Natural killer cell (primary cell): ENCODE data around the gene ARID2. TPM values are rescaled to one million over a fixed set of nuclear protein-coding genes. Genes with fewer than 3 reads are reported as not detected.
A peak's percentile ranks its signal among the peaks of the same experiment; 100 is the strongest.

Experiments
- ATAC-seq, 3 donors: fragments of 150-1000 bp in 2 of 3; fragments of 200-7000 bp in 1 of 3; cut with Tn5 transposase; 1 replicate in 1 of 3; 2 replicates in 2 of 3; pipeline ENCODE4 v1.10.0; 2021; ENCODE audit warnings: mild to moderate bottlenecking in 2 of 3, moderate library complexity in 2 of 3
- DNase-seq, 2 donors: peaks; one replicate each; pipeline versions ENCODE4 v3.0.0 to v3.0.0-alpha.2; 2013 to 2021; ENCODE audit warnings: mixed read lengths in 1 of 2
- H3K27ac ChIP-seq: one replicate; pipeline ENCODE4 v1.5.1; 2013; ENCODE audit warnings: mild to moderate bottlenecking, low read length
- H3K27me3 ChIP-seq: one replicate; pipeline ENCODE4 v1.6.1; 2013; ENCODE audit warnings: low read length; ENCODE audit not compliant: control insufficient read depth, insufficient read depth
- H3K36me3 ChIP-seq: one replicate; pipeline ENCODE4 v1.6.1; 2013; ENCODE audit warnings: low read length; ENCODE audit not compliant: control insufficient read depth, insufficient read depth
- H3K4me1 ChIP-seq: one replicate; pipeline ENCODE4 v1.6.1; 2013; ENCODE audit warnings: low read length; ENCODE audit not compliant: control insufficient read depth, insufficient read depth
- H3K4me3 ChIP-seq: one replicate; pipeline ENCODE4 v1.5.1; 2013; ENCODE audit warnings: low read length
- H3K9me3 ChIP-seq: one replicate; pipeline ENCODE4 v1.6.1; 2013; ENCODE audit warnings: low read length; ENCODE audit not compliant: control insufficient read depth, insufficient read depth
- H3K27ac Mint-ChIP-seq, 2 donors: one replicate each; pipeline ENCODE4 v1.8.0; 2022; ENCODE audit warnings: mild to moderate bottlenecking in 2 of 2, mixed read lengths in 2 of 2, moderate library complexity in 1 of 2
- H3K27me3 Mint-ChIP-seq, 2 donors: one replicate each; pipeline ENCODE4 v1.8.0; 2022; ENCODE audit warnings: low read depth in 2 of 2, mixed read lengths in 2 of 2
- H3K36me3 Mint-ChIP-seq: one replicate; pipeline ENCODE4 v1.8.0; 2022; ENCODE audit warnings: mixed read lengths
- H3K4me1 Mint-ChIP-seq, 2 donors: one replicate each; pipeline ENCODE4 v1.8.0; 2022; ENCODE audit warnings: mixed read lengths in 2 of 2
- H3K4me3 Mint-ChIP-seq: one replicate; pipeline ENCODE4 v1.8.0; 2022; ENCODE audit warnings: mild to moderate bottlenecking, moderate library complexity, mixed read lengths
- H3K9me3 Mint-ChIP-seq, 2 donors: one replicate each; pipeline ENCODE4 v1.8.0; 2022; ENCODE audit warnings: mixed read lengths in 2 of 2
- WGBS: methylation state at CpG from one replicate; pipeline ENCODE4 v1.1.7; 2013; ENCODE audit warnings: missing lambda C conversion rate; ENCODE audit not compliant: insufficient coverage; 5-methylcytosine and 5-hydroxymethylcytosine counted together
- intact Hi-C: fragments of 100-400 bp; cut with micrococcal nuclease; formaldehyde crosslinking; loops from one replicate; pipeline ENCODE4 v1.14.2; 2022
- total RNA-seq, 4 donors: library from RNA; stranded (reverse); fragments of 120-200 nt in 1 of 4; gene quantifications; one replicate each; pipeline versions ENCODE4 v1.2.3 to v1.2.4, GENCODE V29; 2013 to 2022
- TF ChIP-seq, protein P1 (sequence below): fragments of 200-600 bp; IDR thresholded peaks from one replicate; pipeline ENCODE4 v1.8.0; 2022; ENCODE audit warnings: antibody characterized with exemption

Gene ARID2
- total RNA-seq, 3 donors from 2014 or later (not counting 1 experiment from before 2014, with no cell fraction given): 75.2 to 95.7 (median 79.8) TPM

DNA sequence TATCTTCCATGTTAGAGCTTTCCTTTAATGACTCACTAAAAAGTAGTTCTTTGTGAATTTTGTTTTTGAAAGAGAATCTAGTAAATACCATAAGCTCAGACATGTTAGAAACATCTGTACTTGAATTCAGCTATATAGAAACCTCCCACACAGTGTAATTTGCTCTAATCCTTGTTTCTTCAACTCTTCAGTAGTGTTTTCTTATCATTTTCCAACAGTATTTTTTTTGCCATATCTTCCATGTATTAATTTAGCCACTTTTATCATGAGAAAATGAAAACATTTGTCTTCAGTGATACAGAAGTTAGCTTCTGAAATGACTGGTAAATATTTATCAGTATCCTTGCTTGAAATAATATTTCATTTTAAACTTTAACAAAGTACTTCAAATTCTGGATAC, 73.6 kb downstream of the ARID2 start:
- Mint-ChIP-seq H3K36me3 (no peaks in the 10 kb centered on the region), H3K9me3 (no peaks in the 10 kb centered on the region), H3K27ac (peak overlapping the region; percentile 1 to 11), H3K27me3 (no peaks in the 10 kb centered on the region), H3K4me1 (peaks cover 43 to 61% of the 10 kb centered on the region in 2 donors), H3K4me3 (no peak overlapping the region)
- ATAC-seq (no peak), DNase-seq (no peak)
- H3K9me3 ChIP-seq: no peaks in the 10 kb centered on the region
- no peaks in the 10 kb centered on the region for H3K36me3 ChIP-seq
- intact Hi-C loops: no loop called here
- H3K4me3 ChIP-seq: no peak overlapping the region
- TF ChIP-seq, protein P1, sequence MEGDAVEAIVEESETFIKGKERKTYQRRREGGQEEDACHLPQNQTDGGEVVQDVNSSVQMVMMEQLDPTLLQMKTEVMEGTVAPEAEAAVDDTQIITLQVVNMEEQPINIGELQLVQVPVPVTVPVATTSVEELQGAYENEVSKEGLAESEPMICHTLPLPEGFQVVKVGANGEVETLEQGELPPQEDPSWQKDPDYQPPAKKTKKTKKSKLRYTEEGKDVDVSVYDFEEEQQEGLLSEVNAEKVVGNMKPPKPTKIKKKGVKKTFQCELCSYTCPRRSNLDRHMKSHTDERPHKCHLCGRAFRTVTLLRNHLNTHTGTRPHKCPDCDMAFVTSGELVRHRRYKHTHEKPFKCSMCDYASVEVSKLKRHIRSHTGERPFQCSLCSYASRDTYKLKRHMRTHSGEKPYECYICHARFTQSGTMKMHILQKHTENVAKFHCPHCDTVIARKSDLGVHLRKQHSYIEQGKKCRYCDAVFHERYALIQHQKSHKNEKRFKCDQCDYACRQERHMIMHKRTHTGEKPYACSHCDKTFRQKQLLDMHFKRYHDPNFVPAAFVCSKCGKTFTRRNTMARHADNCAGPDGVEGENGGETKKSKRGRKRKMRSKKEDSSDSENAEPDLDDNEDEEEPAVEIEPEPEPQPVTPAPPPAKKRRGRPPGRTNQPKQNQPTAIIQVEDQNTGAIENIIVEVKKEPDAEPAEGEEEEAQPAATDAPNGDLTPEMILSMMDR: no peak
- no peaks in the 10 kb centered on the region for H3K4me1 ChIP-seq
- no peak overlapping the region for H3K27ac ChIP-seq
- no peaks in the 10 kb centered on the region for H3K27me3 ChIP-seq

DNA sequence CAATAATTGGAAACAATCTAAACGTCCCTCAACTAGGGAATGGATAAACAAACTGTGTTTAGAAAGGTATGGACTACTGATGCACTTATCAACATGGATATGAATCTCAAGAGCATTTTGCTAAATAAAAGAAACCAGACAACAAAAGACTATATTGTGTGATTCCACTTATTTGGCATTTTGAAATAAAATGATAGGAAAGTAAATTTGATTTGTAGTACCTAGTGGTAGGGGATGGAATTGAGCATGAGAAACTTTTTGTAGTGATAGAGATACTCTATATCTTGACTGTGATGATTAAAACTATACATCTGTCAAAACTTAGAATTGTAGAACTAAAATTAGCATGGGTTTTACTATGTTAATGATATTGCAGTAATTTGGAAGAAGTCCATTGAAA, 87.1 kb downstream of the ARID2 start:
- Mint-ChIP-seq H3K27me3 (no peaks in the 10 kb centered on the region), H3K9me3 (no peaks in the 10 kb centered on the region), H3K4me3 (no peak overlapping the region), H3K36me3 (peaks cover 7% of the 10 kb centered on the region), H3K27ac (no peak overlapping the region), H3K4me1 (peaks cover 11 to 18% of the 10 kb centered on the region in 2 donors)
- H3K9me3 ChIP-seq: no peaks in the 10 kb centered on the region
- ATAC-seq (no peak), DNase-seq (no peak)
- no peak overlapping the region for H3K27ac ChIP-seq
- no peak overlapping the region for H3K4me3 ChIP-seq
- H3K27me3 ChIP-seq: no peaks in the 10 kb centered on the region
- TF ChIP-seq, protein P1: no peak
- H3K36me3 ChIP-seq: peaks cover 23% of the 10 kb centered on the region
- H3K4me1 ChIP-seq: no peaks in the 10 kb centered on the region
- intact Hi-C loops: no loop called here
- no CpG with 5 or more reads among the region's 1 CpG for WGBS

DNA sequence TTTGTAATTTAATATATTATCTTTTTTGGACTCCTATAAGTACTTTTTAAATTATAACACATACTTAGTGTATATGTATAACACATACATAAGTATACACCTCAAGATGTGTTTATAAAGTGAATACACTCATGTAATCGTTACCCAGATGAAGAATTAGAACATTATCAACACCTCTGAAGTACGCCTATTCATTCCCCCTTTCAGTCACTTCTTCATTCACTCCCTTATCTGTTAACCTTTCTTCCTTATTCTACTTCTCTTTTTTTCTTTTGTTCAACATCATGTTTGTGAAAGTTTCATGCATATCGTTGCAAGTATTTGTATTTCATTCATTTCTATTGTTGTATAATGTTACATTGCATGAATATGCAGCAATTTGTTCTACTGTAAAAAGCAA, 98.5 kb downstream of the ARID2 start:
- peak in 1 of 3 donors; percentile 21 for ATAC-seq
- H3K9me3 ChIP-seq: no peaks in the 10 kb centered on the region
- Mint-ChIP-seq H3K27ac (no peak overlapping the region), H3K4me3 (no peak overlapping the region), H3K9me3 (peaks cover 2 to 3% of the 10 kb centered on the region in 2 donors), H3K36me3 (peaks cover 22% of the 10 kb centered on the region), H3K27me3 (no peaks in the 10 kb centered on the region), H3K4me1 (peaks cover 8 to 19% of the 10 kb centered on the region in 2 donors)
- no peak overlapping the region for H3K4me3 ChIP-seq
- intact Hi-C loops: no loop called here
- H3K27me3 ChIP-seq: no peaks in the 10 kb centered on the region
- DNase-seq: no peak
- TF ChIP-seq, protein P1: no peak
- no peaks in the 10 kb centered on the region for H3K4me1 ChIP-seq
- H3K36me3 ChIP-seq: peaks cover 19% of the 10 kb centered on the region
- H3K27ac ChIP-seq: no peak overlapping the region
- 79% methylated on average over 2 of the region's 3 CpGs for WGBS

GRCh38 chr12:45828402-45828801, 98.9 kb downstream of the ARID2 start:
- intact Hi-C loops: no loop called here
- H3K36me3 Mint-ChIP-seq: peaks cover 17% of the 10 kb centered on the region
- TF ChIP-seq, protein P1: no peak
- H3K9me3 Mint-ChIP-seq: peaks cover 2 to 3% of the 10 kb centered on the region in 2 donors
- H3K27me3 Mint-ChIP-seq: no peaks in the 10 kb centered on the region
- no peak overlapping the region for H3K4me3 Mint-ChIP-seq
- Histone ChIP-seq H3K4me3 (no peak overlapping the region), H3K27ac (no peak overlapping the region), H3K4me1 (no peaks in the 10 kb centered on the region), H3K9me3 (no peaks in the 10 kb centered on the region), H3K27me3 (no peaks in the 10 kb centered on the region), H3K36me3 (peaks cover 15% of the 10 kb centered on the region)
- DNase-seq (no peak), ATAC-seq (no peak)
- H3K27ac Mint-ChIP-seq: no peak overlapping the region
- peaks cover 5 to 18% of the 10 kb centered on the region in 2 donors for H3K4me1 Mint-ChIP-seq
- 84% methylated on average over 2 of the region's 2 CpGs for WGBS
